Ascending aorta (tissue), 2 donors: ENCODE data around the gene BAG5. TPM values are rescaled to one million over a fixed set of nuclear protein-coding genes. Genes with fewer than 3 reads are reported as not detected.

Source experiments
- DNase-seq, 2 donors: peaks; one replicate each; pipeline ENCODE4 v3.0.0-alpha.2; 2019; ENCODE audit warnings: low spot score in 2 of 2
- H3K27ac ChIP-seq, 2 donors: fragments of 200-600 bp; sonication (generic); one replicate each; pipeline ENCODE4 v1.5.1; 2016 to 2017; ENCODE audit warnings: mild to moderate bottlenecking in 1 of 2
- H3K27me3 ChIP-seq: fragments of 200-600 bp; sonication (generic); one replicate; pipeline ENCODE4 v1.5.1; 2017
- H3K36me3 ChIP-seq, 2 donors: fragments of 200-600 bp; sonication (generic); one replicate each; pipeline ENCODE4 v1.5.1; 2016
- H3K4me1 ChIP-seq, 2 donors: fragments of 200-600 bp; sonication (generic); one replicate each; pipeline ENCODE4 v1.5.1; 2016 to 2017; ENCODE audit warnings: mild to moderate bottlenecking in 1 of 2
- H3K4me3 ChIP-seq, 2 donors: fragments of 200-600 bp; sonication (generic); one replicate each; pipeline ENCODE4 v1.5.1; 2016 to 2017; ENCODE audit warnings: mild to moderate bottlenecking in 1 of 2
- H3K9me3 ChIP-seq, 2 donors: fragments of 200-600 bp; sonication (generic); one replicate each; pipeline ENCODE4 v1.5.1; 2016
- intact Hi-C: fragments of 100-400 bp; cut with DNase I; formaldehyde crosslinking; loops from one replicate; pipeline ENCODE4 v1.15.1; 2023
- total RNA-seq: library from RNA; depleted of rRNA; stranded (reverse); fragments of >200 nt; gene quantifications from one replicate; pipeline ENCODE4 v1.1.0, GENCODE V29; 2016
- TF ChIP-seq, protein P1 (sequence below), 3 experiments: fragments of 200-600 bp in 2 of 3; fragments of 450-650 bp in 1 of 3; sonication (generic) in 2 of 3; IDR thresholded peaks; one replicate each; pipeline ENCODE4 v1.5.1; 2016 to 2019; ENCODE audit warnings: antibody characterized with exemption in 3 of 3, mild to moderate bottlenecking in 1 of 3, moderate library complexity in 1 of 3

The BAG5 gene
- total RNA-seq, 1 donor from 2014 or later: 7.1 TPM

GRCh38 chr14:103509864-103510723, 52.4 kb downstream of the BAG5 start:
- intact Hi-C loops: no loop called here
- H3K36me3 ChIP-seq: peaks cover 28 to 36% of the 10 kb centered on the region in 2 donors
- no peaks in the 10 kb centered on the region for H3K9me3 ChIP-seq
- no peak overlapping the region for H3K4me3 ChIP-seq
- DNase-seq: no peak
- peaks cover 13 to 24% of the 10 kb centered on the region in 2 donors for H3K4me1 ChIP-seq
- no peak overlapping the region for H3K27ac ChIP-seq
- TF ChIP-seq, protein P1, sequence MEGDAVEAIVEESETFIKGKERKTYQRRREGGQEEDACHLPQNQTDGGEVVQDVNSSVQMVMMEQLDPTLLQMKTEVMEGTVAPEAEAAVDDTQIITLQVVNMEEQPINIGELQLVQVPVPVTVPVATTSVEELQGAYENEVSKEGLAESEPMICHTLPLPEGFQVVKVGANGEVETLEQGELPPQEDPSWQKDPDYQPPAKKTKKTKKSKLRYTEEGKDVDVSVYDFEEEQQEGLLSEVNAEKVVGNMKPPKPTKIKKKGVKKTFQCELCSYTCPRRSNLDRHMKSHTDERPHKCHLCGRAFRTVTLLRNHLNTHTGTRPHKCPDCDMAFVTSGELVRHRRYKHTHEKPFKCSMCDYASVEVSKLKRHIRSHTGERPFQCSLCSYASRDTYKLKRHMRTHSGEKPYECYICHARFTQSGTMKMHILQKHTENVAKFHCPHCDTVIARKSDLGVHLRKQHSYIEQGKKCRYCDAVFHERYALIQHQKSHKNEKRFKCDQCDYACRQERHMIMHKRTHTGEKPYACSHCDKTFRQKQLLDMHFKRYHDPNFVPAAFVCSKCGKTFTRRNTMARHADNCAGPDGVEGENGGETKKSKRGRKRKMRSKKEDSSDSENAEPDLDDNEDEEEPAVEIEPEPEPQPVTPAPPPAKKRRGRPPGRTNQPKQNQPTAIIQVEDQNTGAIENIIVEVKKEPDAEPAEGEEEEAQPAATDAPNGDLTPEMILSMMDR (IDR thresholded peaks at IDR 0.05): no peak
- H3K27me3 ChIP-seq: no peaks in the 10 kb centered on the region

- intact Hi-C loops: no loop called here
- no peaks in the 10 kb centered on the region for H3K27me3 ChIP-seq
- peaks cover 8 to 14% of the 10 kb centered on the region in 2 donors for H3K4me1 ChIP-seq
- no peaks in the 10 kb centered on the region for H3K9me3 ChIP-seq
- peaks cover 42 to 50% of the 10 kb centered on the region in 2 donors for H3K36me3 ChIP-seq
- no peak for DNase-seq
- no peak overlapping the region for H3K27ac ChIP-seq
- H3K4me3 ChIP-seq: no peak overlapping the region
- TF ChIP-seq, protein P1 (IDR thresholded peaks at IDR 0.05): no peak
Measured at GRCh38 chr14:103508521-103509329, 53.7 kb downstream of the BAG5 start.

GRCh38 chr14:103507751-103508150, 54.7 kb downstream of the BAG5 start:
- no peaks in the 10 kb centered on the region for H3K27me3 ChIP-seq
- peaks cover 4 to 6% of the 10 kb centered on the region in 2 donors for H3K4me1 ChIP-seq
- no peak overlapping the region for H3K4me3 ChIP-seq
- H3K27ac ChIP-seq: no peak overlapping the region
- intact Hi-C loops: no loop called here
- H3K36me3 ChIP-seq: peaks cover 52 to 60% of the 10 kb centered on the region in 2 donors
- H3K9me3 ChIP-seq: no peaks in the 10 kb centered on the region
- TF ChIP-seq, protein P1 (IDR thresholded peaks at IDR 0.05): no peak
- DNase-seq: no peak

Other genes starting within 250 kb of the BAG5 start
- 85.5 TPM for gene EIF5, start 228.4 kb downstream of the BAG5 start, total RNA-seq
- gene MARK3, start 177.2 kb downstream of the BAG5 start, total RNA-seq: 78.1 TPM
- gene CKB, start 39.8 kb downstream of the BAG5 start, total RNA-seq: 144 TPM
- gene TRMT61A, start 33.5 kb downstream of the BAG5 start, total RNA-seq: 31.2 TPM
- 37.7 TPM for gene COA8, start 303 bp upstream of the BAG5 start, total RNA-seq
- gene KLC1, start 66.6 kb upstream of the BAG5 start, total RNA-seq: 302 TPM
- gene XRCC3, start 152.8 kb upstream of the BAG5 start, total RNA-seq: 9.0 TPM
- gene ZFYVE21, start 153.2 kb upstream of the BAG5 start, total RNA-seq: 219 TPM